ENCODE results near the gene RBM24.
A peak's percentile ranks its signal among the peaks of the same experiment; 100 is the strongest.

Gene RBM24

DNA sequence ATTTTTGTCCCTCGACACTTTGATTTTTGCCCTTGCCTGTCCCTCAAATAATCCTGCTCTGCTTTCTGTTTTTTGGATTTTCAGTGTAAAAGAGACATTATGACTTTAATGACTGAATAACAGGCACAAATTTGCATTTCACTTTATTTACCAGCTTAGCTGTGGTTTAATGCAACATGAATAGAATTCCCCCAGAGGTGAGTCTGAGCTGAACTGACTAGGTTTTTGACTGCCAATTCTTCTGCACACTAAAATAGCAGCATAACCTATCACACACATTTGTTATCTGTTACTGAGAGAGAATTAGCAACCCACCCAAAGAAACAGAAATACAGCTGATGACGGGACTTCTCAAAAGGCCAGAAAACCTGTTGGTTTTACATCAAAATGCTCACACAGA, 3.9 kb upstream of the RBM24 start:
- peaks cover 0 to 2% of the 10 kb centered on the region in 2 donors for H3K36me3 Mint-ChIP-seq
- no peak overlapping the region for H3K4me3 Mint-ChIP-seq
- ATAC-seq (replicated peaks) = no peak
- H3K27me3 Mint-ChIP-seq = peaks cover 50 to 61% of the 10 kb centered on the region in 2 donors
- peaks cover 9 to 19% of the 10 kb centered on the region in 2 donors for H3K4me1 Mint-ChIP-seq
- no peak for DNase-seq
- peaks cover 0 to 3% of the 10 kb centered on the region in 2 donors for H3K9me3 Mint-ChIP-seq
- no peak overlapping the region for H3K27ac Mint-ChIP-seq

DNA sequence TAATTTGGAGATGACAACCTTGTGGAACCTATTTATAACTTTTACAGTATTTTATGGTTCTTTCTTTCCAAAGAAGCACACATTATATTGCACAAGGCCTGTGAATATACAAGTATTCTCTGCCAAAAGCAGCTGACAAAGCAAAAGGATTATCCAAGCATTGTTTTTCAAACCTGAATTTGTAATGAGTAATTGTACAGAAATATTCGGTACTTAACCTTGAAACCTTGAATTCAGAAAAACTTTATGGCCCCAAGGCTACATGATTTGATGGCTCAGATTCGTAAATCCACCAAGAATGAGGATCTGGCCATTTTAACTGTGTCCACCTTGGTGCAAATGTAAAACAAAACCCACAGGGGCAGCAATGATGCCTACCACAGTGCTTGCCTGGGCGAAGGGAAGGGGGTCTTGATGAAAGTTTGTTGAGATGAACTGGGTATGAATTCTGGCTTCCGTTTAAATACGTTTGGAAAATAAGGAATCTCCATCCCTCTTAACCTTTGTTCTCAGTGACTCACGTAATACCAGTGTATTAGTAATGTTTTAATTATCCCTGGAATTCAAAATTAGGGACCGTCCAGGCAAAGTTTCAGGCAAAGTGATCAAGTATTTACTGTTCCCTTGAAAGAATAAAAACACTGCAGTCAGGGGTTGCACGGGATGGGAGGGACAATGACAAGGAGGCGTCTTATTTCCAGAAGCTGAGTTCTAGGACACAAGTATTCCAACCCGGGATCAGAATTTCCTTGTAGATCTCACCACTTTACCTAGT, 2.7 kb upstream of the RBM24 start:
- Mint-ChIP-seq H3K4me1 (peaks cover 9 to 21% of the 10 kb centered on the region in 2 donors), H3K4me3 (no peak overlapping the region), H3K27me3 (peaks cover 62 to 69% of the 10 kb centered on the region in 2 donors), H3K27ac (no peak overlapping the region), H3K9me3 (peaks cover 0 to 3% of the 10 kb centered on the region in 2 donors), H3K36me3 (peaks cover 0 to 2% of the 10 kb centered on the region in 2 donors)
- DNase-seq (no peak), ATAC-seq (replicated peaks) (no peak)

DNA sequence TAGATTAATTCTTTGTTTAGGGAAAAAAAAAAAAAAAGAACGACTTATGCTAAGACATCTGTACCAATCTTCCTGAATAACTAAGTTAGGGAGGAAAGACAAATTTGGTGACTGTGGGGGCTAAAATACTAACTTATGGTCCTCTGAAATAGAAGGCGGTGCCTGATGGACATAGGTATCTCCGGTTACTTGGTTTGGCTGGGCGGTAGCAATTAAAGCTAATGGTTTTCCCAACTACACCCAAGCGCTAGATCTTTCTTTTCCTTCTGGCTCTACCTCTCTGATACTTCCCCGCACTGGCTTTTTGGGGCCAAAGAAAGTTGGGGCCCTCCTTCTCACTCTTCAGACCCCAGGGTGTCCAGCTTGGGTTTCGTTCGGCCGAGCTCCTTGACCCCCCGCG, 1.0 kb upstream of the RBM24 start:
- peaks cover 56 to 63% of the 10 kb centered on the region in 2 donors for H3K27me3 Mint-ChIP-seq
- peak overlapping the region in 1 of 2 donors; percentile 21 for H3K4me3 Mint-ChIP-seq
- no peak overlapping the region for H3K27ac Mint-ChIP-seq
- H3K9me3 Mint-ChIP-seq = no peaks in the 10 kb centered on the region
- H3K36me3 Mint-ChIP-seq = peaks cover 0 to 2% of the 10 kb centered on the region in 2 donors
- peaks cover 9 to 21% of the 10 kb centered on the region in 2 donors for H3K4me1 Mint-ChIP-seq
- ATAC-seq (replicated peaks) (no peak), DNase-seq (no peak)

GRCh38 chr6:17280552-17281090, 540 bp upstream of the RBM24 start:
- peaks cover 57 to 68% of the 10 kb centered on the region in 2 donors for H3K27me3 Mint-ChIP-seq
- ATAC-seq (replicated peaks) = peak; percentile 65 to 70
- H3K4me3 Mint-ChIP-seq = peak overlapping the region; percentile 21 to 70
- peaks cover 9 to 21% of the 10 kb centered on the region in 2 donors for H3K4me1 Mint-ChIP-seq
- no peaks in the 10 kb centered on the region for H3K9me3 Mint-ChIP-seq
- no peak overlapping the region for H3K27ac Mint-ChIP-seq
- peaks cover 0 to 2% of the 10 kb centered on the region in 2 donors for H3K36me3 Mint-ChIP-seq
- no peak for DNase-seq

DNA sequence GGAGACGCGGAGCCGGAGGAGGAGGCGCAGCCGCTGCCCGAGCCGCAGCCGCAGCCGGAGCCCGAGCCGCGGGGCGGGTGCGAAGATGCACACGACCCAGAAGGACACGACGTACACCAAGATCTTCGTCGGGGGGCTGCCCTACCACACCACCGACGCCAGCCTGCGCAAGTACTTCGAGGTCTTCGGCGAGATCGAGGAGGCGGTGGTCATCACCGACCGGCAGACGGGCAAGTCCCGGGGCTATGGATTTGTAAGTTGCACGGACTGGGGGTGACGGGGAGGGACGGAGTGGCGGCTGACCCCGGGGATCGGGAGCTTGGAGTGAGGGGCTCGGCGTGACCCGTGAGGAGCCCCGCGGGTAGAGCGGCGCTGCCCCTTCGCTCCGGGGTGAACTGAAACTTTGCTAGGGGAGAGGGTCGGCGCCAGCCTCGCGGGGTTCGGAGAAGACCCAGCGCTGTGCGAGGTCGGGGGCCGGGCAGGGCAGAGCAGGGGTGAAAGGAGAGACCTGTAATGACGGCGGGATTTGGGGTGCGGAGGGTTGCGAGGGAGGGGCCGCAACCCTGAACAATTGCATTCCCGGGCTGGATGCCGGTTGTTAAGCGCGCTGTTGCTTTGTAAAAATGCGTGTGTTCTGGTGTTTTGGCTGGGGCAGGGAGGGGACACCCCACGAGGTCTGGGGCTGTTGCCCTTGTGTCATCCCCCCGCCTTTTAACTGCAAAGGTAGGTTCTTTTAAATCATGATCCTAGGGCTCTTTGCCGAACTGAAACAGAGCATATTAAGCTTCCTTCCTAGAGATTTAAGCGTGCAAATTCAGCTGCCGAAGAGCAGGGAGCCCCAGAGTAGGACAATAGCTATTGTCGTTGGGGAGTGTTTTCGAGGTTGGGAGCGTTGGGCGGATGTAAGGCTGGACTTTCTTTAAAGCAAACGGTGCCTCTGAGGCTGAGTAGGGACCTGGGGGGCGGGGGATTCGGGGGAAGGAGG, 628 bp downstream of the RBM24 start:
- Mint-ChIP-seq H3K27me3 (peaks cover 62 to 72% of the 10 kb centered on the region in 2 donors), H3K4me1 (peaks cover 9 to 21% of the 10 kb centered on the region in 2 donors), H3K4me3 (peak overlapping the region; percentile 77 to 83), H3K9me3 (no peaks in the 10 kb centered on the region), H3K36me3 (peaks cover 0 to 2% of the 10 kb centered on the region in 2 donors), H3K27ac (peak overlapping the region; percentile 59)
- no peak for DNase-seq
- peak; percentile 22 to 25 for ATAC-seq (replicated peaks)

GRCh38 chr6:17283074-17283473, 1.9 kb downstream of the RBM24 start:
- H3K4me3 Mint-ChIP-seq = no peak overlapping the region
- no peaks in the 10 kb centered on the region for H3K9me3 Mint-ChIP-seq
- H3K27ac Mint-ChIP-seq = no peak overlapping the region
- peaks cover 0 to 2% of the 10 kb centered on the region in 2 donors for H3K36me3 Mint-ChIP-seq
- DNase-seq (no peak), ATAC-seq (replicated peaks) (no peak)
- peaks cover 9 to 21% of the 10 kb centered on the region in 2 donors for H3K4me1 Mint-ChIP-seq
- peaks cover 55 to 68% of the 10 kb centered on the region in 2 donors for H3K27me3 Mint-ChIP-seq

GRCh38 chr6:17289630-17290061, 8.5 kb downstream of the RBM24 start:
- H3K27me3 Mint-ChIP-seq = peaks cover 21 to 31% of the 10 kb centered on the region in 2 donors
- no peak overlapping the region for H3K4me3 Mint-ChIP-seq
- H3K36me3 Mint-ChIP-seq = no peaks in the 10 kb centered on the region
- ATAC-seq (replicated peaks) (no peak), DNase-seq (no peak)
- no peaks in the 10 kb centered on the region for H3K4me1 Mint-ChIP-seq
- no peaks in the 10 kb centered on the region for H3K9me3 Mint-ChIP-seq
- no peak overlapping the region for H3K27ac Mint-ChIP-seq

DNA sequence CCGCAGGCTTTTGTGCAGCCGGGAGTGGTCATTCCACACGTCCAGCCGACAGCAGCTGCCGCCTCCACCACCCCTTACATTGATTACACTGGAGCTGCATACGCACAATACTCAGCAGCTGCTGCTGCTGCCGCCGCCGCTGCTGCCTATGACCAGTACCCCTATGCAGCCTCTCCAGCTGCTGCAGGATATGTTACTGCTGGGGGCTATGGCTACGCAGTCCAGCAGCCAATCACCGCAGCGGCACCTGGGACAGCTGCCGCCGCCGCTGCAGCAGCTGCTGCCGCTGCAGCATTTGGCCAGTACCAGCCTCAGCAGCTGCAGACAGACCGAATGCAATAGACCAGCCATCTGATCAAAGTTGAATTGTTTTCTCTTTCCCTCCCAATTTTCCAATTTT, 10.6 kb downstream of the RBM24 start:
- H3K4me1 Mint-ChIP-seq = no peaks in the 10 kb centered on the region
- H3K9me3 Mint-ChIP-seq = no peaks in the 10 kb centered on the region
- H3K4me3 Mint-ChIP-seq = no peak overlapping the region
- DNase-seq (no peak), ATAC-seq (replicated peaks) (no peak)
- peaks cover 6 to 15% of the 10 kb centered on the region in 2 donors for H3K27me3 Mint-ChIP-seq
- H3K36me3 Mint-ChIP-seq = no peaks in the 10 kb centered on the region
- H3K27ac Mint-ChIP-seq = no peak overlapping the region

GRCh38 chr6:17292600-17293133, 11.5 kb downstream of the RBM24 start:
- Mint-ChIP-seq H3K4me1 (no peaks in the 10 kb centered on the region), H3K4me3 (no peak overlapping the region), H3K27ac (no peak overlapping the region), H3K9me3 (no peaks in the 10 kb centered on the region), H3K27me3 (peaks cover 6 to 15% of the 10 kb centered on the region in 2 donors), H3K36me3 (no peaks in the 10 kb centered on the region)
- DNase-seq = no peak
- no peak for ATAC-seq (replicated peaks)

DNA sequence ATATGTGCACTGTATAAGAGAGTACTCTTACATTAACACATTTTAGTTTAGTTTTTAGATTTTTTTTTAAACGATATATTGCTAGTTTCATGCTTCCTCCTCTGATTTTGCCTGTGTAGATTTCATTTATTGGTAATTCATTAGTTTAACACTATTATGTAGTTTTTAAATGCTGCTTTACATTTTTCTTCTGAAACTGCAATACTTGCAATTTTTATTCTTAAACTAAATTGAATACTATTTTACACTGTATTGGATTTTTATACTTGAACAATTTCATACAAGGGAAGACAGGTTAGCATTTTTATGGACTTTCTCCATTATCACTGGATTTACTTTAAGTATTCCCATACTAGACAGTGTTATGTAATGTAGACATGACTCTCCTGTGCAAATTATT, 12.2 kb downstream of the RBM24 start:
- Mint-ChIP-seq H3K27ac (no peak overlapping the region), H3K4me3 (no peak overlapping the region), H3K9me3 (no peaks in the 10 kb centered on the region), H3K4me1 (no peaks in the 10 kb centered on the region), H3K36me3 (no peaks in the 10 kb centered on the region), H3K27me3 (peaks cover 6 to 9% of the 10 kb centered on the region in 2 donors)
- ATAC-seq (replicated peaks) = no peak
- DNase-seq = no peak

GRCh38 chr6:17297271-17298080, 16.3 kb downstream of the RBM24 start:
- ATAC-seq (replicated peaks) (no peak), DNase-seq (no peak)
- H3K4me3 Mint-ChIP-seq = no peak overlapping the region
- no peaks in the 10 kb centered on the region for H3K36me3 Mint-ChIP-seq
- peaks cover 0 to 1% of the 10 kb centered on the region in 2 donors for H3K9me3 Mint-ChIP-seq
- peaks cover 0 to 3% of the 10 kb centered on the region in 2 donors for H3K27me3 Mint-ChIP-seq
- no peaks in the 10 kb centered on the region for H3K4me1 Mint-ChIP-seq
- no peak overlapping the region for H3K27ac Mint-ChIP-seq

DNA sequence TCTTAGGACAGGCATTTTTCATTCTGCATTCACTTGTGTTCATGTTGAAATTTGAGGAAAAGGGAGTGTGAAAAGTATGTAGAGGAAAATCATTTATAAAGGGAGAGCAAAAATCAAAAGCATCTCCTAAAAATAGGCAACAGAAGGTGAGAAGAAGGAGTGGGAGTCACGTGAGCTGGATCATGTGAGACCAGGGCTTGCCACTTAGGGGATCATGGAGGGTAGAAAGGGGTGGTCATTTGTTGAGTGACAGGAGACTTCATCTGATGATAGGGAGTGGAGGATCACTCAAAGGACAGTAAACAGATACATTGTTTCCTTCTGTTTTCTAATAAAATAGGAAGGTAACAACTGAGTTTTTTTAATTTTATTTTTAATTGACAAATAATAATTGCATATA, 17.1 kb downstream of the RBM24 start:
- Mint-ChIP-seq H3K36me3 (no peaks in the 10 kb centered on the region), H3K9me3 (peaks cover 0 to 1% of the 10 kb centered on the region in 2 donors), H3K4me3 (no peak overlapping the region), H3K4me1 (no peaks in the 10 kb centered on the region), H3K27me3 (peaks cover 0 to 3% of the 10 kb centered on the region in 2 donors), H3K27ac (no peak overlapping the region)
- DNase-seq (no peak), ATAC-seq (replicated peaks) (no peak)

DNA sequence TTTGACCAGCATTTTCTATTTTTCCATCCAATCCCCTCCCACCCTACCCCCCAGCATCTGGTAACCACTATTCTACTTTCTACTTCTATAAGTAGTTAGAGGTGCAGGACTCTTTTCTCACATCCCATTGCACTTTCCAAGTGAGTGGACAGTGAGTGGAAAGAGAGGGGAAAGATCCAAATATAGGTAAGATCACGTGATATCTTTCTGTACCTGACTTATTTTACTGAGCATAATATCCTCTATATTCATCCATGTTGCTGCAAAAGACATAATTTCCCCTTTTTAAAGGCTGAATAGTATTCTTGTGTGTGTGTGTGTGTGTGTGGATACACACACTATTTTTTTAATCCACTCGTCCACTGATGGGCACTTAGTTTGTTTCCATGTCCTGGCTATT, 18.1 kb downstream of the RBM24 start:
- Mint-ChIP-seq H3K27me3 (peaks cover 0 to 3% of the 10 kb centered on the region in 2 donors), H3K9me3 (peaks cover 0 to 1% of the 10 kb centered on the region in 2 donors), H3K4me3 (no peak overlapping the region), H3K36me3 (no peaks in the 10 kb centered on the region), H3K27ac (no peak overlapping the region), H3K4me1 (no peaks in the 10 kb centered on the region)
- ATAC-seq (replicated peaks) = no peak
- no peak for DNase-seq

Data from stimulated activated naive B cell treated with anti-CD40 and anti-IgM and Interleukin-4, amounts not matched to agents 10 μg/mL and 1 μg/mL and 100 μg/mL, for 72 hours (primary cell).